HG02610 (cell line): ENCODE results near the gene PDE11A.

ENCODE experiments used
- ATAC-seq: cut with Tn5 transposase; IDR thresholded peaks from one replicate; pipeline ENCODE4 v1.9.1; 2021; ENCODE audit warnings: mild to moderate bottlenecking, moderate library complexity; ENCODE audit not compliant: unreplicated experiment

PDE11A gene

DNA sequence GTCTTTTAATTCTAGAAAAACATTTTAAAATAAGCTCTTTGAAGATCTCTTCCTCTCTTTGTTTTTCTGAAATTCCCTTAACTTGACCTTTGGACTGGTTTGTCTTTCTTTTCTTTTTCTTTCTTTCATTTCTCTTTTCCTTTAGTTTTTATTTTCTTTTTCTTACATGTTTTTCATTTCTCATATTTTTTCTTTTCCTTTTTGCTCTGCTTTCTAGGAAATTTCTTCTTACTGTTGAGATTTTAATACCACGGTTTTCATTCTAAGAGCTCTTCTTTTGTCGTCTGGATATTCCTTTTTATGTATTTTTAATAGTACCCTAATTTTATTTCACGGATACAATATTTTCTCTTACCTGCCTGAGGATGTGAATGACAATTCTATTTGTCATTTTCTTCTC, 342.2 kb downstream of the PDE11A start:
- ATAC-seq = no peak

DNA sequence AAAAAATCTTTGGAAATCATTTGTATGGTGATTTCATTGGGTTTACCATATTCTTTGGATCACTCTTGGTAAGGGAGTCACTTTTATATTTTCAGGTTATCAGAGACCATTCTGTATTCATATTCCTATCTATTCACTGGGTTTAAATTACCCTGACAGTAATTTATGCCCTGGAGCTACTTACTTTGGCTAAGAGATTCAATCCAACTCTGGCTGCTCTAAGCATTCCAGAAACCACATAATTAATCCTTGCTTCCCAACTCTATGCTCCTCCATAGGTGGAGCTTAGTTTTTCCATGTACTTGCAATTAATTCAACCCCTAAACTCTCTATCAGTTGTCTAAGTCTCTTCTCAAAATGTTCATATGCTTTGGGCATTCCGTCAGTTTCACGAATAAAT, 343.7 kb downstream of the PDE11A start:
- no peak for ATAC-seq

DNA sequence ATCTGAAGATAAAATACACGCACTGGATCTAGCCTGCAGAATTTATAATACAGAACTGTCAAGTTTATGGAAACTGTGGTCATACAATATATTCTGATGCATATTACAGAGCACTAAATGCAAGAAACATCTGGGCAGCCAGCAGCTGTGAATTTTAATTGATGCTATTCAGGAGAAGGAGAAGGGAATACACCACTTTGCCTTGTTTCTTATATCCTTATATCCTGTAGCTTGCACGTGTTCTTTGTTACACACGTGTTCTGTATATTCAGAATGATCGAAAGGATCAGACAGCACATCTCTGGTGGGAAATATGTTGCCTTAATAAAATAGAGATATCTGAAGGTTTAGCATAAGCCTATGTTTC, 344.2 kb downstream of the PDE11A start:
- ATAC-seq = no peak

DNA sequence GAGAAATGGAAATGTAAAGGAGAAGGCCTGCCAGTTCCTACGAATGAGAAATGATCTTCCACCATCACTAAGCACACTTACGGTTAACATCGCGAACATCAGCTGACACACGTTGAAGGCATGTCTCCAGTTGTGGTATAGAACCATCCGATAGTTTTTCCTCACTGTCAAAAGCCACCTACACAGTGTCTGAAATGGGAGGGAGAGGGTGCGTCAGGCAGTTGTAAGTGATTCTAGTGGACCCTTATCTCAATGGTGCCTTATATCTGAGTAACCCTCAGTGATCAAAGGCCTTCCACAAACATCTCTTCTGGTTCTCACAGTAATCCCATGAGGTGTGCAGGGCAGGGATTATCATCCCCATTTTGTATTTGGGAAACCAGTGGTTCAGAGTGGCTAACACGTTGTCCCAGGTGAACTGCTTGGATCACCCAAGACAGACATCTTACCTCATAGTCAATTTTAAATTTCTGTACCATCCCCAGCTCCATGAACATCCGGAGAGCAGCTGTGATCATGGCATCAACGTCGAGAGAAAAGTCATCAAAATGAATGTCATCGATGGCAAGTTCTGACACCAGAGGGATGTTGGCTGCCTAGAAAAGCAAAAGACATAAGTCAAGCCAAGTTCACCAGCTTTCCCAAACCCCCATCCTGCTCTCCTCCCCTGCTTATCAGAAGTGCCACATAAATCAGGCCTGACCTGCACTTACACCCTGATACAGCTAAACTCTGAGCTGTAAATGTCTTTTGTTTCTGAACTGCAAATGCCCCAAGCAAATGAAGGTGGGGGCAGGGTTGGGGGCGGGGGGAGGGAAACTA, 344.8 kb downstream of the PDE11A start:
- no peak for ATAC-seq

DNA sequence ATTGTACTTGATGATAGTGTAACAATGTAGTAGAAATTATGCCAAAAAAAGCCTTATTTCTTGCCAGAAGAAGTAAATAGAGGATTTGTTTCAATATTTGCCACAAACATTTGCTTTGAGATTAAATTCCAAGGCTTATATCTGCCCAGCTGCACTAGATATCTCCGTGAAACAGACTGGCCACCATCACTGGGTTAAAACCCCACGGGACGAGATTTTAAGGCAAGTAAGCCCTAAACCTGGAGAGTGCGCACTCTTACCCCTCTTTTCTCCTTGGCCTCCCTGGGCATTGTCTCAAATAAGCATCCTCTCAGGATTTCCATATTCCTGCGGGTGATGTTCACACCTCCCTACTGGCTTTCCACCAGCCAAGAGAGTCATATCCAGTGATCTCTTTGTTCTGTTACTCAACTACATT, 345.6 kb downstream of the PDE11A start:
- ATAC-seq = no peak

DNA sequence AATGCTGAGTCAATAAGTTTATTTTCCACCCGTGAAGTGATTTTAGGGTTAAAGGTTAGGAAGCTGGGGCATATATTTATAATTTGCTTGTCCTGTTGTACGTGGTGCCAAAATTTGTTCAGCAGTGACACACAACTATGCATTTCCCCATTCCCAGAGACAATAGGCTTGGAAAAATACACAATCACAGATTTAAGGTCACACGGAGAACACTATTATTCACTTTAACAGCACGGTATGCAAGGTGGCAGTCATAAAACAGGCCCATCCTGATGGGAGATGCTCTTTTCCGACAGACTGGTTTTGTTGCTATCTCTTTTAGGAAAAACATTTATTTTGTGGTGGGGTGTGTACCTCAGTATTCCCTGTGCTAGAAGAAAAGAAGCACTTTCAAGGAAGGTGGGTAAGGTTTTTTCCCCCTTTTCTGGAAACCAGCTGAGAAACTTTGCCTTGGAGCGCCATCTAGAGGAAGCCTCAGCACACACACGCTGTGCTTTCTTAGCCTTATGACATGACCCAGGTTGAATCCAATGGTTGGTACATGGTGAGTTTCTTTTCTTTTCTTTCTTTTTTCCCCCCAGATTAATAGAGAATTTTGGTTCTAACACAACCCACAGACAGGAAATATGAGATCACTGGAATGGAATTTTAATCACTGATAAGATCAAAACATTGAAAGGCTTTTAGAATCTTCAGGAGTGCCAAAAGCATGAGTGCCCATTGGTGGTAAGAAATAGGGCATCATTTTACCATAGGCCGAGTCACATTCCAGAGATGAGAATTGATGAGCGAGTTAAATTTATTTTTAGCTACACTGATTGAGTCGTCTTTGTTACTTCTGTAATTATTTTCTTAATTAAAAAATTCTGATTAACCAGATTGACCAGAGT, 347.9 kb downstream of the PDE11A start:
- peak; percentile 63 for ATAC-seq

DNA sequence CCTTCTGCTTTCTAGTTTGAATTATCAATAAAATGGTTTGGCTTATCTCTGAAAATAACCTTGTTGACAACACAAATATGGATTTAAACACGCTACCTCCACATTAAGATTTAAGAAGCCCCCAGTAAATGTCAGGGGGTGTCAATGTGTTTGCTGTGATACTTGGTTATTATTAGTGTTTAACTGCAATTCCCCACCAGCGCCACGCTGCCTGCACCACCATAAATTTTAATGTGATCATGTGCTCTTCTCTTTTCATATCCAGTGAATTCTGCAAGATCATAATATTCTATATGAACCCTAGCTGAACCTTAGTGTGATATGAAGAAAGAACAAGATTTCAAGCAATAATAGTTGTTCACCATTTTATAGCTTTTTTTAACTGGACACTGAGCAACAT, 349.3 kb downstream of the PDE11A start:
- ATAC-seq = no peak

DNA sequence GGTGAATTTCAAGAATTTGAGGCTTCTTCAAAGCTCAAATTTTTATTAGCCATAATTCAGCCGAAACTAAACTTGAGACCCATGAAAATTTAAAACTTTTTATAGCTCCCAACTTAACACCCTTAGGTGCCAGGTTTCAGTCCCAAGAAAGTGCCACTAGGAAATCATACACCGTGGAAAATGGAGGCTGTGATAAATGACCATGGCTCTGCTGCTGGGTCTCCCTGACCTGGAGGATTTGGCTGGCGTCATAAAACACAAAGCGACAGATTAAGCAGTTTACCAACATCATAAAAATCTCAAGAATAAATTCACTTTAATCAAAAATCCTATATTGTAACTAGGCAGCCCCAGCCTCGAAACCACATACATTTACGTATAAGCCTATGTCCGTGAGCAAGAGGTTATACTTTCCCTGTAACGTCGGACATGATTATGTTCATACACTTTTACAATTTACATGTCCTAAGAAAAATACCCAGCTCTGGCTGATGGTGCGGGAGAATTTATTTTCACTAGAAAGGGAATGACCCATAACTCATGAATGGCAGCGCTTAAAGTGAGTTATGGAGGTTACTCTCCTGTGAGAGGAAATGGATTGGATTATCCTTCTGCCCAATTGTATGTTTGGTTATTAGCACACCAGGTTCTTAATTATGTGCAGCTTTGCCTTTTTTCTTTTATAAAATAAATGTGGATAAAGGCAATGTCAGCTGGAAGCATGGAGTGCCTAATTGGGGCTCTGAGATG, 350.6 kb downstream of the PDE11A start:
- no peak for ATAC-seq

DNA sequence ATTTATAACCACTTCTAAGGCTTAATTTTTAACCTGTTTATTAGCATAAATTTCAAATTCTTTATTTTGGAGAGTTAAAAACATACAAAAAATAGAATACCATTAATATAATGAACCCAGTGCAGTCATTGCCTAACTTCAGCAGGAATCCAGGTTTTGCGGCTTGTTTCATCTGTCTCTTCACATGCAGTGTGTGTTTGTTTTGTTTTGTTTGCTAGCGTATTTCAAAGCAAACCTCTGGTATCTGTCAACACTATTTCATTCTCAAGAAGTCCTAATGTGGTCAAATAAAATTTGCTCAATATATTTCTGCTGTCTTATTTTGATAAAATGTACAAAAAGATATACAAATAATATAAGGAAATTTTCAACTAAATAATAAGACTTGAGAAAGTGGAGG, 351.5 kb downstream of the PDE11A start:
- no peak for ATAC-seq

DNA sequence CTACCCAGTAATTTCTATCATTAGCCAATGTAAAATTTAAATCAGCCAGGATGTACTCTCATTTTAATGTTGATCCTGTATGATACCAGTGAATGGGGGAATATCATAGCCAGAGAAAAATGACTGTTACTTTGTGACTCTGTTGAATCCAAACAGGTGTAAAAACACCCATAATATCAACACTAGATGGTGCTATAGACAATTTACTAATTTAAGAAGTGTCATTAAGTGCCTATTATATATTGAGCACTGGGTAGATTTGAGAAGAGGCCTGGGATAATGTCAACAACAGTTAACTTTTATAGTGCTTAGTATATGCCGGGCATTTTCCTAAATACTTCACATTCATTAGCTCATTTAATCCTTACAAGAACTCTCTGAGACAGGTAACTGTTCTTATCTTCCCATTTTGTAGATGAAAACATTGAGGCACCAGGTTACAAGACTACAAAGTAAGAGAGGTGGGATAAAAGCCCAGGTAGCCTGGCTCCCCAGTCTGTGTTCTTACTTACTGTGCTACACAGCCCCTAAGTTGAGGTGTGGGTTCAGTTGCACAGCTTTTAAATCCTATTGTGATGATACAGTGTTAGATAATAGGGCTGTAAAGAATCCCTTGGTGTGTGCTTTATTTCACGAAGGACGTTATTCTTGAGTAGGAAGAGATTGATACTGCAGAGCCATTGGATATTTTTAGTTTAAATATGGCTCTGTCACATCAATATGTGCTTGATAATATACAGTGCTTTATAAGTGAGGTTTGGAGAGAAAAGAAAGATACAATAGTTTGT, 354.6 kb downstream of the PDE11A start:
- ATAC-seq = no peak

DNA sequence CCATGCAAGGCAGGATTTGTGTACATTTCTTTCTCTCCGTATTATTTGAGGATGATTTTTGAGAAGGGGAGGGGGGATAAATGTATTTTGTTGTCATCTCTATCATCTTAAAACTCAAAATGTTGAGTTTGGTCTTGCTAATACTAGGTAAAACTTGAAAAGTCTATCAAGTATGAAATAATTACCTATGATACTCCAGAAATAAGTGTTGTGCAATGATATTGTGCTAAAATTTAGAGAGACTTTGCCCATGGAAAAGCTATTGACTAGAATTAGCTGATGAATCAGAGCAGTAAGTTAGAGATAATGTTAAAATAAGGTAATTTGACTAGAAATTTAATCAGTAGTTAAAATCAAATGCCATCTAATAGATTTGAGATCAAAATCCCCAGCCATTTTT, 356.1 kb downstream of the PDE11A start:
- ATAC-seq = no peak

DNA sequence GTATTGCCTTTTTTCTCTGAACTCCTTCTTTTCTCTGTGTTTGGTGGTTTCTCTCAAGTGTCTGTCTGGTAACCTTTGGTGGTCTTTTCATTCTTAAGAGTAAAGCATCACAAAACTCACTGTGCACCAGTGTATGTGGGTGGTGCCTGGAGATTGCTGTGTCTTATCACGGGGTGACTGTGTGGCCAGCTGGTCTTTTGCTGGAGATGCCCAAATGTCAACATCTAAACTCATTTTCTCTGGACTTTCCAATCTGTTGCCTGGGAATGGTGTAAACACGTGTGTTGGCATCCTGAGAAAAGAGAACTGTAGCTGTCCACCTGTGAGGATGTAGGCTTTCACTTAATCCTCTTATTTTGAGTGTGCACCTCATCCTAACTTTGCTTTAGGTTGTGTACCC, 356.8 kb downstream of the PDE11A start:
- no peak for ATAC-seq

DNA sequence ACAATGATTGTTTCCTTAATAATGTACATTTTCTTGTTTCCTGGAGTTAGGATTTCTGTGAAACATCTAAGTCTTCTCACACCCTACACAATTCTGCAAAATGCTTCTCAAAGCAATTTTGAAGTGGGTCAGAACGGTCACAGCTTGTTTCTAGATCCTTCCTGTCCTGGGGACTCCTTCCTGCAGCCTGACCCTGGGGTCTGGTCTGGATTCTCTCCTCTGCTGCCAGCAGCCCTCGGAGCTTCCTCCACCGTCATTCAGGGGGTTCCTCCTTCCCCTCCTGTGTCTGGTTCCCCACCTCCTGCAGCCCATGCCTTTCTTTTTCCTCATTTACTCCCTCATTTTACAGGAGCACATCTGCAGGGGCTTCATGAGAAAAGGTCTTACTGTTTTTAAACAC, 357.9 kb downstream of the PDE11A start:
- ATAC-seq = no peak

DNA sequence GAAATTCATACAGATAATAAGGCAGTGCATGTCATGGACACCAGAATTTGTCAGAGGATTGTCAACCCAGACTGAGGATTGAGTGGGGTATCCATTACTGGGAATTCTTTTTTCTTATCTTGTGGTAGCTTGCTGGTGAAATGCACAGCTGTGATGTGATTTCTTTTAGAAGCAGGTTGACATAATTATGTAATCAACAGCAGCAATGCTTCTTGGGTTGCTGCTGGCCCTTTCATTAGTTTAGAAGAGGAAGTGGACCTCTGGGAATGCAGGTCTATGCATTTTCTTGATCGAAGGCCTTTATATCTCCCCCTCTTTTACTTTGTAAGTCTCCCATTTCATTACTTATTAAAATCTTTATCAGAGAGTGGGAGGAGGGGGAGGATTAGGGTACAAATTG, 360.1 kb downstream of the PDE11A start:
- ATAC-seq = no peak

DNA sequence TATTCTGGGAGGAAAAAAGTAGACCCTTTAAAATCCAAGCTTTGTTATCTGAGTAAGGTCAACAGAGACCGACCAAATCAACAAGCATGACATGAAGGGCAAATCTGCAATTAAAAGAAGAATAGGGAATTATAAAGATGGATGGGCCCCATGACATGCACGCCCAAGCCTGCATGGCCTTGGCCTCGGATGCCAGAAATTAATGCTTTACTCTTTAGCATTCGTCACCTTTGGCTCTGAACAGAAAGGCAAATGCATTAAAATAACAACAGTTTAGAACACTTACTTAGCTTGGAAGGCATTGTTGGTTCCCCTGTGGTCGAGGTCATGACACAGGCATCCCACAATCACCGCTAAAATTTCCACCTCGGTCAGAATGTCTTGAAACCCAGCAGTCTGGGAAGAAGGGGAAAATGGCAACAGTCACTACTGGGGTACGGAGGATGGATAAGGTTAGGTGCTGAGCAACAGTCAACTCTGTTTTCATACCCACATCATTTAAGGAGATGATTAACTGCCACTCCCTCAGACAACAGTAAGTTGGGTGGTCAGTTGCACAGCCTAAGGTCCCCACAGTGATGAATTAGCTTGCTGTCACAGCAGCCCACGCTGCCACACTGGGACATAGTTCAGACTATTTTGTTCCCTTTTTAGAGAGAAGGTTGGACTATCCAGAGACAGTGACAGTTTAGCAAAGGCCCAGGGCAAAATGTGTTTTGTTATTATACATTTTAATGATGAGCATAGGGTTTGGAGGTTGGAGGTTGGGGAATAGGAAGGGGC, 360.9 kb downstream of the PDE11A start:
- no peak for ATAC-seq

DNA sequence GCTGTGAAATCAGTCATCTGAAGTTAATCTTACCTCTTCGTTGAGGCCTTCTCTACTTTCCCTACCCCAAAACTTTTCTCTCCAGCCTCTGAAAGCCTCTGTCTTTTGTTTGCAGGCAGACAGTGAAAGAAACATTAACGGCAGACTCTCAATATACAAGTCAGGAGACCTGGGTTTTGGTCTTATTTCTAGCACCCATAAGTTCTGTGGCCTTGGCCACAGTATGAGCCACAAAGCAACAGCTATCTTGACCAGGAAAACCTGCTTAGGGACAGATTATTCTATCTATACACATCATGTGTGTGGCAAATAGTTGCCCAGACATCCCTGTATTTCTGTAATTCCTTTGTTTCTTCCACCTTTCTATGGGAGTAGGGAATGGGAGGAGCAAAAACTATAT, 361.7 kb downstream of the PDE11A start:
- ATAC-seq = no peak

DNA sequence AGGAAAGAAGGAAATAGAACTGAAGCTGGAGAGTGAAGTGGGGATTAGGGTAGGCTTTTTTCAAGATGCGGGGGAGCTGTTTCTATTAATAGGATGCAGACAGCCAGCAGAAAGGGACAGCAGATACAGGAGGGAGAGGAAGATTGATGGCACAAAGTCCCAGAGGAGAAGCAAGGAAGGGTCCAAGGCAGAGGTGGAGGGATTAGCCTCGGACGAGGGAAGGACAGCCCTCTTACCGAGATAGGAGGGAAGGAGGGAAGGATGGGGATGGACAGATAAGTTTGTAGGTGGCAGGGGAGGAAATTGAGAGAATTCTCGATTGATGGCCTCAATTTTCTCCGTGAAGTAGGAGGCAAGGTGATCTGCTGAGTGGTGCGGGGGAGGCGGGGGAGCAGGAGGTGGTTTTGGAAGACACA, 362.6 kb downstream of the PDE11A start:
- no peak for ATAC-seq

DNA sequence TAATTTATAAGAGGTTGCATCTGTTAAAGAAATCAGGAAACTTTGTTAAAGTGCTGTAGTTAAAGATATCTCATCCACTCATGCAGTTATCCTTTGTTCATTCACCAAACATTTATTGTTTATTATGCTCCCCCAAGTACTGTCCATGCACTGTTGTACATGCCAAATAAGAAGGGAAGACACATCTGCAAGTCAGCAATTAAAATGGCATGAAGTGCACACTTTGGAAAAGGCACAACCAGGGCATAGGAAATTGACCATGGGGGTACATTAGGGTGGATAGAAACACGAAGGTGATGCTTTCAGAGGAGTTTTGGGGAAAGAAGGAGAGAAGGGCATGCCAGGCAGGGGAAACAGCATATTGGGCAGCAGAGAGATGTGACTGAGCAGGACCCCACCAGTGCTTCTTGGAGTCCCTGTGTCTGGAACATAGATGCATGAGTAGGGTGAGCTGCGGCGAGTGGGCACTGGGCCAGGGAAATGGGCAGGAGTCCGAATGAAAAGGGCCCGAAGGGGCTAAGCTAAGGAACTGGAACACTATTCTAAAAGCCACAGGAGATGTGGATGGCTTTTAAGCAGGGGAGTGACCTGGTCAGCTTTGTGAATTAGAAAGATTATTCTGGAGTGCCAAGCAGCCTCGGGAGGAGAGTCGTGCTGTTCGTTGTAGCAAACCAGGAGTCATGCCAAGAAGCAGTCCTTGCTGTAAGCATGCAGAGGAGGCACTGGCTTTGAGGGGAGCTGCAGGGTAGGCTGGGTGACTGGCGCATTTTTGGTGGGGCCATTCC, 363.7 kb downstream of the PDE11A start:
- no peak for ATAC-seq

DNA sequence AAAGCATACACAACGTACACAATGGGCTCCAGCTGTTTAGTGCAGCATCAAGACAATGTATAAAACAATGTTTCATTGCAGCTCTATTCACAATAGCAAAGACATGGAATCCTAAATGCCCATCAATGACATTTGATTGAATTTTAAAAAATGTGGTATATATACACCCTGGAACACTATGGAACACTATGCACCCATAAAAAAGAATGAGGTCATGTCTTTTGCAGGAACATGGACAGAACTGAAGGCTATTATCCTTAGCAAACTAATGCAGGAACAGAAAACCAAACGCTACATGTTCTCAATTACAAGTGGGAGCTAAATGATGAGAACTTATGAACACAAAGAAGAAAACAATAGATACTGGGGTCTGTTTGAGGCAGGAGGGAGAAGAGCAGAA, 364.5 kb downstream of the PDE11A start:
- ATAC-seq = no peak
